ENCODE measurements around the gene NRG3.

DNA sequence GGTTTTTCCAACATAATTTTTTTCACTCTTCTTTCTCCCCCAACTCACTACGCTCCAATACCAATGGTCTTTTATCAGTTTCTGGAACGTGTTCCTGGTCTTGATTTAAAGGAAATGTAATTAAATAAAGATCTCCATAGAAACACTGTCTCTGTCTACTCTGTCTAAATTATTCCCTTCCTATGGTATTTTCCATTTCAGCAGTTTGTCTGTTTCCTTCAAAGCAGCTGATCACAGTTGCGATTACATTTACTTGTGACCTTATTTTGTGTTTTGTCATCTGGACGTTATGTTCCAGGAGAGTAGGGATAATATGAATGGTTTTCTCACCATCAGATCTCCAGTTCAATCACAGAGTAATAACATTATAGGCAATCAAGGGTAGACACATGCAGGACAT is 359.2 kb downstream of the NRG3 start:
- TF ChIP-seq CTCF (IDR thresholded peaks at IDR 0.05) (no peak), POLR2A (IDR thresholded peaks at IDR 0.05) (no peak)

All from ovary (tissue), 3 donors.